ENCODE data around the gene SERPINA1.
"Not testable (repeated sequence)": the region's sequence is repeated elsewhere in the genome, so short reads cannot be mapped to it uniquely, and the experiment has no call there.

Gene SERPINA1

GRCh38 chr14:94388384-94389103 lies at the start of gene SERPINA1:
Gene SERPINA1, minus strand, starts transcription at chr14:94388602. Its CDS starts 5,365 bp downstream, at chr14:94383237.
- DNase-seq: no peak

GRCh38 chr14:94428610-94429009 lies 40.2 kb upstream of the SERPINA1 start:
- no peak for DNase-seq

- no peak for DNase-seq
These were observed 38.7 kb upstream of the SERPINA1 start for GRCh38 chr14:94427016-94427613.

GRCh38 chr14:94426526-94426925 lies 38.1 kb upstream of the SERPINA1 start:
- DNase-seq: no peak

GRCh38 chr14:94424371-94424770 lies 36.0 kb upstream of the SERPINA1 start:
- no peak for DNase-seq

GRCh38 chr14:94423453-94424056 lies 35.2 kb upstream of the SERPINA1 start:
- no peak for DNase-seq

GRCh38 chr14:94421316-94421715 lies 32.9 kb upstream of the SERPINA1 start:
- no peak for DNase-seq

- DNase-seq: not testable (repeated sequence)
These were observed 29.2 kb upstream of the SERPINA1 start for GRCh38 chr14:94417497-94418205.

- DNase-seq: no peak
These were observed 24.6 kb upstream of the SERPINA1 start for GRCh38 chr14:94412671-94413638.

GRCh38 chr14:94411638-94412037 lies 23.2 kb upstream of the SERPINA1 start:
- no peak for DNase-seq

GRCh38 chr14:94409430-94409829 lies 21.0 kb upstream of the SERPINA1 start:
- DNase-seq: not testable (repeated sequence)

GRCh38 chr14:94408546-94409095 lies 20.2 kb upstream of the SERPINA1 start:
- no peak for DNase-seq

GRCh38 chr14:94407906-94408305 lies 19.5 kb upstream of the SERPINA1 start:
- no peak for DNase-seq

- DNase-seq: no peak
These were observed 18.5 kb upstream of the SERPINA1 start for GRCh38 chr14:94406910-94407309.

GRCh38 chr14:94405486-94405885 lies 17.1 kb upstream of the SERPINA1 start:
- DNase-seq: no peak

GRCh38 chr14:94404561-94404960 lies 16.2 kb upstream of the SERPINA1 start:
- DNase-seq: no peak

GRCh38 chr14:94403312-94403932 lies 15.0 kb upstream of the SERPINA1 start:
- DNase-seq: no peak

GRCh38 chr14:94401083-94401482 lies 12.7 kb upstream of the SERPINA1 start:
- no peak for DNase-seq

- DNase-seq: no peak
These were observed 12.0 kb upstream of the SERPINA1 start for GRCh38 chr14:94400422-94400841.

GRCh38 chr14:94398536-94398935 lies 10.1 kb upstream of the SERPINA1 start:
- no peak for DNase-seq

- DNase-seq: no peak
These were observed 9.7 kb upstream of the SERPINA1 start for GRCh38 chr14:94398182-94398479.
